ENCODE data around the gene LAG3.

Gene LAG3

DNA sequence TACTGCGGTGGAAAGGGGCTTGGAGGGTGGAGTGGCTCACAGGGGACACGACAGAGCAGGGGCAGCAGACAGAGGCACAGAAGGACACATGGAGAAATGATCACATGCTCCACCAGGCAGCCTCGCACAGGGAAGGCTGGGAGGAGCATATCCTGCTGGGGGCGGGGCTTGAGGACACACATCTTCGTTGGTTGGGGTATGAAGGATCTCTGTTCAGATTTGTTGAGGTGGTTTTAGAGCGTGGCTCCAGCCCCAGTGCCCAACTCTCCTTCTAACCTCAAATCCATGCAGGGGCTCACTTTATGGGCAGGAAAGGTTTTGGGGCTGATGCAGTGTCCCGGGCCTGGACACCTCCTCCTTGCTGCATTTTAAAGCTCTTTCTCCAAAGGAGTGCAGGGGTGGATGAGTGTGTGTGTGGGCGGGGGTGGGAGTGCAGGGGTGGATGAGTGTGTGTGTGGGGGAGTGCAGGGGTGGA is 55.2 kb downstream of the LAG3 start:
- Histone ChIP-seq H3K4me1 (ENCODE audit: control insufficient read depth in 2 of 2, insufficient read depth in 2 of 2, low read length in 2 of 2) (peaks cover 11 to 12% of the 10 kb centered on the region in 2 donors), H3K27ac (ENCODE audit: low read depth in 2 of 2, low read length in 2 of 2) (no peak overlapping the region), H3K36me3 (ENCODE audit: control insufficient read depth in 2 of 2, insufficient read depth in 2 of 2, low read length in 2 of 2) (peaks cover 0 to 3% of the 10 kb centered on the region in 2 donors), H3K27me3 (ENCODE audit: control insufficient read depth in 2 of 2, insufficient read depth in 2 of 2, low read length in 2 of 2) (peaks cover 34 to 42% of the 10 kb centered on the region in 2 donors), H3K4me3 (ENCODE audit: low read length in 2 of 2) (no peak overlapping the region), H3K9me3 (ENCODE audit: control insufficient read depth in 2 of 2, low read length in 2 of 2) (no peaks in the 10 kb centered on the region), H3K9ac (ENCODE audit: low read depth in 1 of 2, low read length in 2 of 2) (no peak overlapping the region)

Measured in mucosa of rectum (tissue), 2 donors.